H9 (cell line): ENCODE measurements around the gene USP53. TPM values are rescaled to one million over a fixed set of nuclear protein-coding genes. Genes with fewer than 3 reads are reported as not detected.

ENCODE experiments used
- DNase-seq: peaks from one replicate; pipeline ENCODE4 v3.0.0-alpha.2; 2017
- H2AFZ ChIP-seq: one replicate; pipeline ENCODE4 v1.6.1; 2013; ENCODE audit warnings: mild to moderate bottlenecking, low read length, control low read depth, moderate library complexity
- H2AK5ac ChIP-seq: 2 replicates; pipeline ENCODE4 v1.6.1; 2013; ENCODE audit warnings: low read length, control low read depth, mixed read lengths; ENCODE audit not compliant: insufficient read length
- H2BK120ac ChIP-seq: one replicate; pipeline ENCODE4 v1.6.1; 2013; ENCODE audit warnings: low read depth, mild to moderate bottlenecking, low read length, control low read depth, inconsistent platforms; ENCODE audit not compliant: poor library complexity, severe bottlenecking
- H2BK12ac ChIP-seq: 2 replicates; pipeline ENCODE4 v1.6.1; 2013; ENCODE audit warnings: low read length, control low read depth, mixed read lengths, low read depth; ENCODE audit not compliant: insufficient read length
- H2BK15ac ChIP-seq: 2 replicates; pipeline ENCODE4 v1.6.1; 2013; ENCODE audit warnings: low read depth, low read length, control low read depth
- H2BK20ac ChIP-seq: one replicate; pipeline ENCODE4 v1.6.1; 2013; ENCODE audit warnings: low read depth, mild to moderate bottlenecking, low read length, control low read depth, inconsistent platforms; ENCODE audit not compliant: poor library complexity, severe bottlenecking
- H2BK5ac ChIP-seq: 2 replicates; pipeline ENCODE4 v1.6.1; 2013; ENCODE audit warnings: low read length, control low read depth, mixed read lengths; ENCODE audit not compliant: insufficient read length
- H3K14ac ChIP-seq: 2 replicates; pipeline ENCODE4 v1.6.1; 2013; ENCODE audit warnings: low read length, control low read depth; ENCODE audit not compliant: insufficient read depth
- H3K18ac ChIP-seq: 2 replicates; pipeline ENCODE4 v1.6.1; 2013; ENCODE audit warnings: low read depth, mild to moderate bottlenecking, mixed read lengths, low read length, control low read depth; ENCODE audit not compliant: insufficient read length
- H3K23ac ChIP-seq: 2 replicates; pipeline ENCODE4 v1.6.1; 2013; ENCODE audit warnings: low read length, control low read depth, mixed read lengths, low read depth; ENCODE audit not compliant: insufficient read length
- H3K23me2 ChIP-seq: 2 replicates; pipeline ENCODE4 v1.6.1; 2013; ENCODE audit warnings: low read depth, mild to moderate bottlenecking, mixed read lengths, low read length, control low read depth; ENCODE audit not compliant: insufficient read length, poor library complexity, severe bottlenecking
- H3K27ac ChIP-seq: 2 replicates; pipeline ENCODE4 v1.5.1; 2013; ENCODE audit warnings: low read length, control low read depth, mixed read lengths, low read depth; ENCODE audit not compliant: insufficient read length
- H3K27me3 ChIP-seq: 2 replicates; pipeline ENCODE4 v1.6.1; 2013; ENCODE audit warnings: low read length, control low read depth, inconsistent platforms; ENCODE audit not compliant: insufficient read depth
- H3K4ac ChIP-seq: 2 replicates; pipeline ENCODE4 v1.6.1; 2013; ENCODE audit warnings: low read depth, mild to moderate bottlenecking, control low read depth, inconsistent platforms, low read length, moderate library complexity
- H3K4me1 ChIP-seq: 2 replicates; pipeline ENCODE4 v1.6.1; 2013; ENCODE audit warnings: low read length, control low read depth, inconsistent platforms; ENCODE audit not compliant: insufficient read depth
- H3K4me2 ChIP-seq: 2 replicates; pipeline ENCODE4 v1.6.1; 2013; ENCODE audit warnings: low read length, control low read depth, mixed read lengths; ENCODE audit not compliant: insufficient read length, insufficient read depth
- H3K56ac ChIP-seq: 2 replicates; pipeline ENCODE4 v1.6.1; 2013; ENCODE audit warnings: low read depth, mild to moderate bottlenecking, mixed read lengths, low read length, control low read depth; ENCODE audit not compliant: insufficient read length
- H3K79me1 ChIP-seq: 2 replicates; pipeline ENCODE4 v1.6.1; 2013; ENCODE audit warnings: low read depth, mild to moderate bottlenecking, moderate library complexity, low read length, control low read depth, inconsistent platforms; ENCODE audit not compliant: insufficient read depth, poor library complexity, severe bottlenecking
- H3K79me2 ChIP-seq: 2 replicates; pipeline ENCODE4 v1.6.1; 2013; ENCODE audit warnings: low read length, control low read depth, inconsistent platforms; ENCODE audit not compliant: insufficient read depth
- H3K9ac ChIP-seq: 2 replicates; pipeline ENCODE4 v1.6.1; 2013; ENCODE audit warnings: low read length, control low read depth, mixed read lengths; ENCODE audit not compliant: insufficient read length; ENCODE audit errors: extremely low read depth
- H3K9me3 ChIP-seq: one replicate; pipeline ENCODE4 v1.6.1; 2013; ENCODE audit warnings: low read depth, low read length, inconsistent platforms; ENCODE audit not compliant: control insufficient read depth
- H3T11ph ChIP-seq: one replicate; pipeline ENCODE4 v1.6.1; 2013; ENCODE audit warnings: mild to moderate bottlenecking, low read length, control low read depth, inconsistent platforms
- H4K20me1 ChIP-seq: one replicate; pipeline ENCODE4 v1.6.1; 2013; ENCODE audit not compliant: control insufficient read depth, insufficient read length, insufficient read depth
- H4K5ac ChIP-seq: 2 replicates; pipeline ENCODE4 v1.6.1; 2013; ENCODE audit warnings: low read depth, mild to moderate bottlenecking, mixed read lengths, low read length, control low read depth; ENCODE audit not compliant: insufficient read length
- H4K8ac ChIP-seq: replicated peaks from 2 replicates; pipeline ENCODE4 v1.6.1; 2013; ENCODE audit warnings: low read length, control low read depth, mixed read lengths, low read depth; ENCODE audit not compliant: insufficient read length
- H4K91ac ChIP-seq: 2 replicates; pipeline ENCODE4 v1.6.1; 2013; ENCODE audit warnings: low read depth, mild to moderate bottlenecking, moderate library complexity, mixed read lengths, low read length, control low read depth; ENCODE audit not compliant: insufficient read length
- H3K27ac Mint-ChIP-seq, 3 experiments: 2 replicates in 2 of 3; 3 replicates in 1 of 3; pipeline ENCODE4 v1.8.0; 2020 to 2021; ENCODE audit warnings: mixed read lengths in 3 of 3, mild to moderate bottlenecking in 1 of 3, moderate library complexity in 1 of 3
- H3K27me3 Mint-ChIP-seq: 2 replicates; pipeline ENCODE4 v1.8.0; 2021; ENCODE audit warnings: low read depth, mild to moderate bottlenecking, moderate library complexity, mixed read lengths
- H3K36me3 Mint-ChIP-seq, 3 experiments: 2 replicates in 2 of 3; 3 replicates in 1 of 3; pipeline ENCODE4 v1.8.0; 2020 to 2021; ENCODE audit warnings: low read depth in 3 of 3, mixed read lengths in 3 of 3; ENCODE audit not compliant: insufficient read depth in 1 of 3
- H3K4me1 Mint-ChIP-seq, 2 experiments: 2 replicates each; pipeline ENCODE4 v1.8.0; 2020; ENCODE audit warnings: mixed read lengths in 2 of 2
- H3K4me3 Mint-ChIP-seq, 2 experiments: 2 replicates in 1 of 2; 3 replicates in 1 of 2; pipeline ENCODE4 v1.8.0; 2020 to 2021; ENCODE audit warnings: mild to moderate bottlenecking in 2 of 2, mixed read lengths in 2 of 2, moderate library complexity in 1 of 2
- H3K9me3 Mint-ChIP-seq, 2 experiments: 2 replicates in 1 of 2; 3 replicates in 1 of 2; pipeline ENCODE4 v1.8.0; 2020; ENCODE audit warnings: mild to moderate bottlenecking in 2 of 2, mixed read lengths in 2 of 2, moderate library complexity in 1 of 2
- WGBS: extraction: QIAGEN DNeasy Blood & Tissue Kit; methylation state at CpG from one replicate; pipeline ENCODE4 v1.1.7; 2013; ENCODE audit warnings: missing lambda C conversion rate, low lambda C conversion rate, mixed read lengths; ENCODE audit not compliant: insufficient read length; ENCODE audit errors: extremely low coverage; 5-methylcytosine and 5-hydroxymethylcytosine counted together
- total RNA-seq: library from RNA; stranded (reverse); gene quantifications from 2 replicates; pipeline ENCODE4 v1.2.1, GENCODE V29; 2021
- TF ChIP-seq, protein P1 (sequence below): fragments of 200-600 bp; sonication (generic); conservative IDR thresholded peaks from 3 replicates; pipeline ENCODE4 v1.8.0; 2021; ENCODE audit warnings: antibody characterized with exemption, mild to moderate bottlenecking

Gene USP53
- total RNA-seq, 1 experiment from 2014 or later: 18.4 TPM

DNA sequence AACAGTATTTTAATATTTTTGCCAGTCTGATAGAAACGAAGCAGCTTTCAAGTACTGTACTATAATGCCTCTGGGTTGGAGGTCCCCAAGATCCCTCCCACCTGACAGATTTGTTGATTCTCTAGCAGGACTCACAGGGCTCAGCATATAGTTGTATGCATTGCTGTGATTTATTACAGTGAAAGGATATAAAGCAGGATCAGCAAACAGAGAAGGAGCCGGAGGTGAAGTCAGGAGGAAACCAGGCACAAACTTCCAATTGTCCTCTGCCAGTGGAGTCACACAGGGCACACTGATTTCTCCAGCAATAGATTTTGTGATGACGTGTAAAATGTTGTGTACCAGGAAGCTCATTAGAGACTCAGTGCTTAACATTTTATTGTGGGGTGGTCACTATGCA, 19.0 kb downstream of the USP53 start:
- Histone ChIP-seq H4K8ac (no peak overlapping the region), H3K4me2 (no peak overlapping the region), H2AK5ac (no peak overlapping the region), H2BK20ac (no peak overlapping the region), H2BK5ac (no peak overlapping the region), H4K20me1 (no peaks in the 10 kb centered on the region), H3K79me2 (no peaks in the 10 kb centered on the region), H2BK12ac (no peak overlapping the region), H3K27ac (no peak overlapping the region), H3K18ac (no peak overlapping the region), H3K4me1 (no peaks in the 10 kb centered on the region), H3K4ac (no peak overlapping the region), H2BK15ac (no peak overlapping the region), H2BK120ac (no peak overlapping the region), H3T11ph (no peak overlapping the region), H3K23me2 (no peaks in the 10 kb centered on the region), H3K56ac (no peak overlapping the region), H3K9ac (no peak overlapping the region), H4K91ac (no peak overlapping the region), H3K9me3 (no peaks in the 10 kb centered on the region), H3K79me1 (no peaks in the 10 kb centered on the region), H4K5ac (no peak overlapping the region), H3K14ac (no peak overlapping the region), H2AFZ (no peak overlapping the region), H3K27me3 (no peaks in the 10 kb centered on the region), H3K23ac (no peak overlapping the region)
- DNase-seq: no peak
- peaks cover 3 to 11% (median 8%) of the 10 kb centered on the region in 3 experiments; a peak in 5 of 7 replicates for H3K36me3 Mint-ChIP-seq
- H3K4me1 Mint-ChIP-seq: peaks cover 0 to 7% of the 10 kb centered on the region in 2 experiments; a peak in 2 of 4 replicates
- TF ChIP-seq, protein P1, sequence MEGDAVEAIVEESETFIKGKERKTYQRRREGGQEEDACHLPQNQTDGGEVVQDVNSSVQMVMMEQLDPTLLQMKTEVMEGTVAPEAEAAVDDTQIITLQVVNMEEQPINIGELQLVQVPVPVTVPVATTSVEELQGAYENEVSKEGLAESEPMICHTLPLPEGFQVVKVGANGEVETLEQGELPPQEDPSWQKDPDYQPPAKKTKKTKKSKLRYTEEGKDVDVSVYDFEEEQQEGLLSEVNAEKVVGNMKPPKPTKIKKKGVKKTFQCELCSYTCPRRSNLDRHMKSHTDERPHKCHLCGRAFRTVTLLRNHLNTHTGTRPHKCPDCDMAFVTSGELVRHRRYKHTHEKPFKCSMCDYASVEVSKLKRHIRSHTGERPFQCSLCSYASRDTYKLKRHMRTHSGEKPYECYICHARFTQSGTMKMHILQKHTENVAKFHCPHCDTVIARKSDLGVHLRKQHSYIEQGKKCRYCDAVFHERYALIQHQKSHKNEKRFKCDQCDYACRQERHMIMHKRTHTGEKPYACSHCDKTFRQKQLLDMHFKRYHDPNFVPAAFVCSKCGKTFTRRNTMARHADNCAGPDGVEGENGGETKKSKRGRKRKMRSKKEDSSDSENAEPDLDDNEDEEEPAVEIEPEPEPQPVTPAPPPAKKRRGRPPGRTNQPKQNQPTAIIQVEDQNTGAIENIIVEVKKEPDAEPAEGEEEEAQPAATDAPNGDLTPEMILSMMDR: no peak
- no peak overlapping the region for H3K4me3 Mint-ChIP-seq
- no CpG with 5 or more reads among the region's 3 CpGs for WGBS
- no peaks in the 10 kb centered on the region; a peak in 1 of 5 replicates for H3K9me3 Mint-ChIP-seq
- no peaks in the 10 kb centered on the region for H3K27me3 Mint-ChIP-seq
- peak overlapping the region in 1 of 3 experiments; percentile 7; a peak in 1 of 7 replicates for H3K27ac Mint-ChIP-seq
